Heart left ventricle (tissue), 13 donors: ENCODE data around the gene AGA.

Experiments used
- POLR2A ChIP-seq, 2 donors: fragments of 450-650 bp; IDR thresholded peaks; one replicate each; pipeline ENCODE4 v1.6.1; 2017; ENCODE audit warnings: antibody characterized with exemption in 2 of 2, mild to moderate bottlenecking in 2 of 2, moderate library complexity in 2 of 2
- TF ChIP-seq, protein P1 (sequence below), 12 donors: fragments of 200-600 bp; sonication (generic) in 4 of 12; IDR thresholded peaks; one replicate each; pipeline versions ENCODE4 v1.5.0 to v1.8.0; 2018 to 2022; ENCODE audit warnings: antibody characterized with exemption in 12 of 12, mild to moderate bottlenecking in 5 of 12
- donor health status: ischemic (EF 13 %, LVEDD 7.1; RV severe dilation, severe dysfunction).
- donor health status: DM: no; HTN: yes; CAD: no.
- donor health status: DM: no; HTN: no; CAD: no.
- donor health status: ischemic (EF 25% LVEDD 6.9; RV normal size, moderate dysfunction).
- donor health status: ischemic (EF 25% LVEDD 5.7; RV mildly dilated, moderate dysfunction).
- donor health status: ischemic (EF 35%, LVEDD 5.7; RV mildly dilated, moderate dysfunction).
- donor health status: nonischemic (EF 11% LVEDD 7.7; RV severe dilation, severe dysfunction).
- donor health status: DM: yes; HTN: yes; CAD: no.
- donor health status: PGD.
- donor health status: ischemic (EF 29% LVEDD 5.4; RV normal size, mild dysfunction).
- donor health status: nonischemic (EF 23%, LVEDD 6.1; RV moderate dilation, normal function).

DNA sequence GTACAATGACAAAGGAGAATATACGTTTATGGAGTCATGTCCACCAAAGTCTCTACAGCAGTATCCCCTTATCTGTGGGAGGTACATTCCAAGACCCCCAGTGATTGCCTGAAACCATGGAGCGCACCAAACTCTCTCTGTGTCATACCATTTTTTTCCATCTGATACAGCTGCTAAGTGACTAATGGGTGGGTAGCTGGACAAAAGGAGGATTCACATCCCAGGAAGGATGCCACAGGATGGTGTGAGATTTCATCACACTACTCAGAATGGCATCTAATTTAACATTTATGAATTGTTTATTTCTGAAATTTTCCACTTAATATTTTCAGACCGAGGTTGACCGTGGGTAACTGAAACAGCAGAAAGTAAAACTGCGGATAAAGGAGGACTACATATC is 49.8 kb upstream of the AGA start:
- no peak for TF ChIP-seq POLR2A (IDR thresholded peaks at IDR 0.05)
- TF ChIP-seq, protein P1, sequence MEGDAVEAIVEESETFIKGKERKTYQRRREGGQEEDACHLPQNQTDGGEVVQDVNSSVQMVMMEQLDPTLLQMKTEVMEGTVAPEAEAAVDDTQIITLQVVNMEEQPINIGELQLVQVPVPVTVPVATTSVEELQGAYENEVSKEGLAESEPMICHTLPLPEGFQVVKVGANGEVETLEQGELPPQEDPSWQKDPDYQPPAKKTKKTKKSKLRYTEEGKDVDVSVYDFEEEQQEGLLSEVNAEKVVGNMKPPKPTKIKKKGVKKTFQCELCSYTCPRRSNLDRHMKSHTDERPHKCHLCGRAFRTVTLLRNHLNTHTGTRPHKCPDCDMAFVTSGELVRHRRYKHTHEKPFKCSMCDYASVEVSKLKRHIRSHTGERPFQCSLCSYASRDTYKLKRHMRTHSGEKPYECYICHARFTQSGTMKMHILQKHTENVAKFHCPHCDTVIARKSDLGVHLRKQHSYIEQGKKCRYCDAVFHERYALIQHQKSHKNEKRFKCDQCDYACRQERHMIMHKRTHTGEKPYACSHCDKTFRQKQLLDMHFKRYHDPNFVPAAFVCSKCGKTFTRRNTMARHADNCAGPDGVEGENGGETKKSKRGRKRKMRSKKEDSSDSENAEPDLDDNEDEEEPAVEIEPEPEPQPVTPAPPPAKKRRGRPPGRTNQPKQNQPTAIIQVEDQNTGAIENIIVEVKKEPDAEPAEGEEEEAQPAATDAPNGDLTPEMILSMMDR (IDR thresholded peaks at IDR 0.05), result no peak
